Measurements from ENCODE around the gene CASKIN1.

Gene CASKIN1

DNA sequence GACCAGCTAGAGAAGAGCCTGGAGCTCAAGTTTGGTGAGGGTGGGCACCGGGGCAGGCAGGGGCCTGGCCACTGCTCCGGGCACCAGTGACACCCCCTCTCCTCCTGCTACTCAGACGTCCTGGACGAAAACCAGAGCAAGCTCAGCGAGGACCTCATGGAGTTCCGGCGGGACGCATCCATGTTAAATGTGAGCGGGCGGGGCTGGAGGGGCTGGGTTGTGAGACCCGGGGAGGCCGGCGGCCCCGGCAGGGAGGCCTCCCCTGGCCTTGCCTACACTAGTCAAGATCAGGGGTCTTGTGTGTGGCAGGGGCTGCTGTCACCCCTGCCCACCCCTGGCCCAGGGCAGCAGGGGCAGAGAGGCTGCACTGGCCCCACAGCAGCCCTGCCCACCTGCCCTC is 23.0 kb downstream of the CASKIN1 start:
- FAIRE-seq = no peak

DNA sequence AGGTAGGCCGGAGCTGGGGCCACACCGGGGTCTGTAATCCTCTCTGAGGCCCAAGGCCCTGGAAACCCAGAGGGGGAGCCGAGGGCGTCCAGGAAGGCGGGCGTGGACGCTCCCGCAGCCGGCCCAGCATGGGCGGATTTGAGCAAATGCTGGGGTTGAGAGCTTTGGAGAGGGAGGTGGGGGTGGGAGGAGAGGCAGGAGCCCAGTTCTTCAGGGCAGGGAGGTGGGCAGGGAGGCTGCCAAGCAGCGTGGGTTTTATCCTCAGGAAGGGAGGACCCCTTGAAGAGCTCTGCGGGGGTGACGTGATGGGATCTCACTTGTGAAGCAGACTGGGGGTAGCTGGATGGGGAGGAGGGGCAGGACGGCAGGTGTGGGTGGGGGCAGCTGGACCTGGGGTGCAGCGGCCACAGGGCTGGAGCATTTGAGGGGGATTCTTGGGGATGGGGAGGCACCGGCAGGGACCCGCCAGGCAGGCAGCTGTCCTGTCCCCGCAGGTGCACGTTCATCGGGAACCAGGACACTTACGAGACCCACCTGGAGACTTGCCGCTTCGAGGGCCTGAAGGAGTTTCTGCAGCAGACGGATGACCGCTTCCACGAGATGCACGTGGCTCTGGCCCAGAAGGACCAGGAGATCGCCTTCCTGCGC is 23.6 kb downstream of the CASKIN1 start:
- FAIRE-seq = no peak

GRCh38 chr16:2171601-2172178 is 24.7 kb downstream of the CASKIN1 start:
- FAIRE-seq = no peak

- no peak for FAIRE-seq
Observed at GRCh38 chr16:2170587-2171435, 25.6 kb downstream of the CASKIN1 start.

GRCh38 chr16:2170080-2170479 is 26.3 kb downstream of the CASKIN1 start:
- FAIRE-seq = no peak

- FAIRE-seq = no peak
Observed at GRCh38 chr16:2167068-2167638, 29.3 kb downstream of the CASKIN1 start.

GRCh38 chr16:2166263-2167067 is 29.9 kb downstream of the CASKIN1 start:
- FAIRE-seq = no peak

DNA sequence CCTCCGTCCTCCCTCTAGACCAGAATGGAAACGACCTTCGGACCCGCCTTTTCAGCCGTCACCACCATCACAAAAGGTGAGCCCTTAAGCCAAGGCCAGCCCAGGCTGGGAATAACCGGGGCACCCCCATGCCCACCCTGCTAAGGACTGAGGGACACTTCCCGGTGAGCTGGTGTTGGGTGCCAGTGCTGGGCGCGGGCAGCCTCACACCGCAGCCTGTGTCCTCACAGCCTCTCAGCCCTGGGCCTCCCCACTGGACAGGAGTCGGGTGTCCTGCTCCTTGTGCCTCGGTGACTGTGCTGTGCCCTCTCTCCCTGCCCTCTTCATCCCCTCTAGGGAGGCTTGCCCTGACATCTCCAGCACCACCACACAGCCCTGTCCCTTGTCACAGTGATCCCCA is 30.5 kb downstream of the CASKIN1 start:
- no peak for FAIRE-seq

DNA sequence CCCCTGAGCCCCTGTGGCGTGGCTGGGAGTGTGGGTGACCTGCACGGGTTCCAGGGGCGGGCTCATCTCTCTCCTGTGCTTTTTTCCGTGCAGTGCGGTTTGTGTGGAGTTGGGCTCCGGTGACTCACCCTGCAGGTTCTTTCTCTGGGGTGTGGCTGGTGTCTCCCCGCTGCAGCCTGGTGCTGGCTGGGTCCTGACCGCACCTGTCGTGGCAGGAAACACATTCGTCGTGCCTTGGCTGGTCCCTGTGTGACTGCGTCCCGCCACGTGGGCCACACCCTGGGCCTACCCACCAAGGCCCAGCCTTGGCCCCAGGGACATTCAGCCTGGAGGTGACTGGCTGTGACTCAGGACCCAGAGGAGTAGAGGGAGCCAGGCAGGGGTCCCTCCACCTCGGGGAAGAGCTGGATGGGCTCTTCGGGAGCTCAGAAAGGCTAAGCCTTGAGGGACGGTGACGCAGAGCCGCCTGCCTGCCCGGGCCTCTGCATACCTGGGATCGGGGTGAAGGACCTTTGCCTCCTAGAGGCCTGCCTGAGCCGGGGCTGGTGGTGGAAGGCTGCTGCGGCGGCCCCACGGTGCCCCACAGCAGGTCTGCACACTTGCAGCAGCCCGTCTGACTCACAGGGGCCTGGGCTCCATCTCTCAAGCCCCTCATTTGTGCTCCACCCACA is 33.1 kb downstream of the CASKIN1 start:
- no peak for FAIRE-seq

- no peak for FAIRE-seq
Observed at GRCh38 chr16:2162676-2163118, 33.7 kb downstream of the CASKIN1 start.

DNA sequence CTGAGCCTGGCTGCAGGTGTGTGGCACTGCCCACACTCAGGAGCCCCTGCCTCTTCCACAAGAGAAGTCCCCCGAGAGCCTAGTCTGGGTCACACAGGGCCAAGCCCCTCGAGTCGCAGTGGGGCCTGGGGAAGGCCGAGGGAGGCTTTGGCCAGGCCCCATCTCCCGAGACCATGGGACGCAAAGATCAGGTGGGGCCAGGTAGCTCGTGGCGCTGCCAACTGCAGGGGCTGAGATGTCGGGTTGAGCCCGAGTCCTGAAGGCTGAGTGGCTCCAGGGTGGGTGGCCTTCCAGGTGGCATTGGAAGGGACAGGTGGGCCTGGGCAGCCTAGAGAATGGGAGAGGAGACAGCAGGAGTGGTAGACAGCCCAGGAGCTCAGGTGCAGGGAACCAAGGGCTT is 34.5 kb downstream of the CASKIN1 start:
- no peak for FAIRE-seq

- FAIRE-seq = no peak
Observed at GRCh38 chr16:2160915-2161551, 35.4 kb downstream of the CASKIN1 start.

DNA sequence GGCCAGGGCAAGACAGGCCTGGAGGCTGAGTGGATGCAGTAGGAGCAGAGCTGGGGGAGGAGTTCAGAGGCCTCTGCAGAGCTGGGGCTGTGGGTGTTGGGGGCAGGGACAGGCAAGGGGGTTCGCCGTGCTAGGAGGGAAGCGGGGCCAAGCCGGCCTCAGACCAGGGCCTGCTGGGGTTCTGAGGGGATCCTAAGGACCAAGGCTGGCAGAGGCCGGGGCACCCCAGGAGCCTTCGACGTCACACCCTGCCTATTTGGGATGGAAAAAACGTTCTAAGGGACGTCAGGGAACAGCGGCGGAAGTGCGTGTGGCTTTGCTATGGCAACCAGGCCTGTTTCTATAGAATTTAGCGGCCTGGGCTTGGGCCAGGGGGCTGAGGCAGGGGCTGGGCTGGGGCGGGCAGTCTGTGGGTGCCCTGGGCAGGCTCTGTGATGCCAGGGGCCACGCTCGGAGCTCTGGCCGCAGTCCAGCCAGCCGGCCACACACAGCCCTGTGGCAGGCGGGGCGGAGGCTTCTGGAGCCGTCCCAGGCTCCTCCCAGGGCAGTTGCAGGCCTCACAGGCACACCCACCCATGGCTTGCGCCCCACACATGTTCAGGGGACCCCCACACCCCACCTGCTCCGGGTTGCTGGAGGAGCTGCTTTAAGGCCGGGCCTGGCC is 37.1 kb downstream of the CASKIN1 start:
- FAIRE-seq = no peak

- FAIRE-seq = no peak
Observed at GRCh38 chr16:2158262-2158638, 38.2 kb downstream of the CASKIN1 start.

DNA sequence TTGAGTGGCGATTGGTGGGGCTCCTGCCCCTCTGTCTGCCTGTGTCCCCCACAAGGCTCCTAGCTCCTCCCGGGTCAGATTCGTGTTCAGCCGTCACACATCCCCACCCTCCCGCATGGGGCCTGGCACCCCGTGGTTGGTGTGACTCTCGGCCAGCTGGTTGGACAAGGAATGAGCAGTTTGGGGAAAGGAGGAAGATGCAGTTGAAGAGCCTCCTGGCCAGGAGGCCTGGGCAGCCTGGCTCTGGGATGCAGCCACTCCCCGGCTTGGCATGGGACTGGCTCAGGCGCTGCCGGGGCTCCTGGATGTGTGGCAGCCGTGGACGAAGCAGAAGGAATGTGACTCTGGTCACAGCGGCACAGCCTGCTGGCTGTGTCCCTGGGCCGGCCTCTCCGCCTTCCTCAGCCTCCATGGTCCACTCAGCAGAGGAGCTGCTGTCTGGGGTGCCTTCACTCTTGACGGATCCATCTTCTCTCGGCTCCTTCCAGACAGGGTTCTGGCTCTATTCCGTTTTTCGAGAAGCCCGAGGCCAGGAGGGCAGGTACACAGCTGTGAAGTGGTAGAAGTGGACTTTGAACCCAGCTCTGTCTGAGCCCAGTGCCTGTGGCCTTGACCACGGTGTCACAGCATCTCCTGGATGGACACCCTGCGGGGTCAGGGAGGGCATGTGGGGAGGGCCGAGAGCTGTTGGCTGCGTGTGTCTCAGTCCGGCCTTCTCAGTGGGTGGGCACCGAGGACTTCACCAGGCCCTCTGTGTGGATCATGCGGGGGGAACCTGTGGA is 38.7 kb downstream of the CASKIN1 start:
- FAIRE-seq = no peak

DNA sequence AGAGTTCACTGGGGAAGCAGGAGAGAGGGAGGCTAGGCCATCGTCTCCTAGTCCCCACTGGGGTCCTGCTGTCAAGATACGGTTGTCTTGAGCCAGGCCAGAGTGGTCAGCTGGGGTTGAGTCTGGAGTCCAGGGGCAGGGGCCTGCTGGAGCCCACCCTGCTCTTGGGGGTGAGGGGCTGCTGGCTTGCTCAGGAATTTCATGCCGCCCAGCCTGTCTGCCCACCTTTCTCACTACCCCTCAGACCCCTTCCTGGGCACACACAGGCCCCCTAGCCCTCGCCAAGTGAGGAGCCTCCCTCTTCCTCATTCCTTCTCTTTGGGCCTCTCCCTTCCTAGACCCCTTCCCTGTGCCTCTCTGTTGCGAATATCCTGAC is 39.6 kb downstream of the CASKIN1 start:
- FAIRE-seq = no peak

DNA sequence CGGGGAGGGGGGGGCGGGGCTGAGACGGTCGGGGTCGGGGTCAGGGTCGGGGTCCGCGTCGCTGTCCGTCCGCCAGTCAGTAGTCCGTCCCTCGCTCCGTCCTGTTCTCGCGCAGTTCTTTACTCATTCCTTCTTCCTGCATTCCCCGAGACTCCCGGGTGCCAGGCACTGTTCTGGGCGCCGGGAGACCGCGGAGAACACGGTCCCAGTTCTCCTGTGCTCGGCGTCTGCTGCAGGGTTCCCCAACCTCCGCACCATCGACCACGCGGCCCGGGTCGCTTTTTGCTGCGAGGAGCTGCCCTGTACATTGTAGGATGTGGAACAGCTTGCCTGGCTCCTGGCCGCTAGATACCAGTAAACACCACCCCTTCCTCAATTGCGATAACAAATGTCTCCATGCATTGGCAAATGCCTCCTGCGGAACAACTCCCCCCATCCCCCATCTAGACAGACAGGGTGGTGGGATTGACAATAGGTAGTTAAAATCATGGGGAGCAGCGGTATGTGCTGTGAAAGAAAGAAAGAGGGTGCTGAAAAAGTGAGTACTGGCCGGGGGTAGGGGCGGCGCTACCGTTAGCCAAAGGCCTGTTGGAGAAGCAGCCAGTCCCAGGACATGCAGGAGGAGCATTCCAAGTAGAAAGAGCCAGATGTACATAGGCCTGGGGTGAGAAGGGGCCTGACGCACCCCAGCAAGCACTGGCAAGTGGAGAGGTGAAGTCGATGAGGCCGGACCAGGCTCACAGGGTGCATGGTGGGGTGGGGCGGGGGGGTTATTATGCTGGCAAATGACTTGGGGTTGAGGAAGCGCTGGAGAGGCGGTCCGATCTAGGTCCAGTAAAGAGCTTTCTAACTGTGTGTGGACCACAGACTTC is 40.2 kb downstream of the CASKIN1 start:
- FAIRE-seq = no peak

DNA sequence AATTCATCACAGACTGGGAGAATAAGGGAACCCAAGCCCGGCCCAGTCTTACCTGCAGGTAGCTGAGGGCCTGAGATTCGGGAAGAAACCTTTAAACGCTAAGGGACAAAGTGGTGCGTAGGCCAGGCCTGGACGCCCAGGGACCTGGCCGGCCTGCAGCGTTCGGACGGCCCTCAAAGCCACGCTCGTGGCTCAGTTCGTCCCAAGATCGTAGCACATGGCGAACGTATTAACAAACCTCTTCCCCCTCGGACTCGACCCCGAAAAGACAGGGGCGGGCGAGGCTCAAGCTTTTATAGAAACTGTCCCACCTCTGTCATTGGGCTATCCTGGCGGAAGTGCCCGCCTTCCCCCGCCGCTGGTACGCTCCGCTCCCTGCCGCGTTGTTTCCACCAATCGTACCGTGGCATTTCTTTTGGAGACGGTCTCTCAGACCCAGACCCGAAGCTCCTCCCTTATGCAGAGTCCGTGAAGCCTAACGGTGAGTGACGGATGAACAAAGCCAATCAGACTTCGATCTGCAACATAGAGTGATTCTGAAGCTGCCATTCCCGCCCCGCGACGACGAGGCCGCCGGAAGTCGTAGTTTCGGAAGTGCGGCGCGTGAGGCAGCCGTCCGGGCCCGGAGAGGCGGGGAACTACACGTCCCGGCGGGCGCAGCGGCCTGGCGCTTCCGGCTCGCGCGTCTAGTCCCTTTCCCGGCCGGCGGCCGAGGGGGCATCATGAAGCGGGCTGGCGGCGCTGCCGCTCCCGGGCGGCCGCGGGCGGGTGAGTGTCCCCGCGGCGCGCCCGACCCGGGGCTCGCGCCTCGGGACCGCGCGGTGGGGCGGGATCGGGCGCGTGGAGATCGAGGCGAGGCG is 41.1 kb downstream of the CASKIN1 start, which contains the start of gene TRAF7:
TSS of gene TRAF7 (plus strand) at position 692 of the 860 bp plus-strand sequence. CDS start 8,139 bp downstream, outside the sequence.
- FAIRE-seq = peak; percentile 97

All from TTC549 (cell line).